Measurements from ENCODE around the gene MUS81.
"Not testable (repeated sequence)": the region's sequence is repeated elsewhere in the genome, so short reads cannot be mapped to it uniquely, and the experiment has no call there.

Gene MUS81

GRCh38 chr11:65891219-65892136 lies 31.2 kb downstream of the MUS81 start:
- H3K4me3 ChIP-seq (ENCODE audit: low read depth, low read length): peak overlapping the region; percentile 73
- POLR2A ChIA-PET: interaction anchor here (0.7 to 8.7 kb wide), 13 partner anchors 8 to 233 kb away, joined by 3 to 136 read pairs (median 5); partner anchors contain the start of genes C11orf68, CFL1, DRAP1 and FOSL1
- CTCF ChIA-PET: interaction anchor here (0.9 to 33.3 kb wide), 7 partner anchors 9 to 88 kb away, joined by 3 to 1090 read pairs (median 20); partner anchors contain the start of genes C11orf68, CTSW, EFEMP2 and FOSL1
- TF ChIP-seq CTCF (IDR thresholded peaks at IDR 0.05; ENCODE audit: insufficient read depth, low read length, missing control alignments): peak; percentile 37
- DNase-seq (ENCODE audit: low read depth, low spot score): no peak

- H3K4me3 ChIP-seq (ENCODE audit: low read depth, low read length): peak overlapping the region; percentile 73
- ChIA-PET CTCF (interaction anchor here (2.5 to 33.3 kb wide), 5 partner anchors 7 to 87 kb away, joined by 7 to 1090 read pairs (median 17); partner anchors contain the start of genes FOSL1, MUS81 and SART1), POLR2A (interaction anchor here (1.7 to 8.7 kb wide), 6 partner anchors 8 to 90 kb away, joined by 6 to 136 read pairs (median 48); partner anchors contain the start of genes C11orf68, CFL1, DRAP1 and FOSL1)
- not testable (repeated sequence) for DNase-seq (ENCODE audit: low read depth, low spot score)
These were observed 31.9 kb downstream of the MUS81 start for GRCh38 chr11:65892137-65892540.

DNA sequence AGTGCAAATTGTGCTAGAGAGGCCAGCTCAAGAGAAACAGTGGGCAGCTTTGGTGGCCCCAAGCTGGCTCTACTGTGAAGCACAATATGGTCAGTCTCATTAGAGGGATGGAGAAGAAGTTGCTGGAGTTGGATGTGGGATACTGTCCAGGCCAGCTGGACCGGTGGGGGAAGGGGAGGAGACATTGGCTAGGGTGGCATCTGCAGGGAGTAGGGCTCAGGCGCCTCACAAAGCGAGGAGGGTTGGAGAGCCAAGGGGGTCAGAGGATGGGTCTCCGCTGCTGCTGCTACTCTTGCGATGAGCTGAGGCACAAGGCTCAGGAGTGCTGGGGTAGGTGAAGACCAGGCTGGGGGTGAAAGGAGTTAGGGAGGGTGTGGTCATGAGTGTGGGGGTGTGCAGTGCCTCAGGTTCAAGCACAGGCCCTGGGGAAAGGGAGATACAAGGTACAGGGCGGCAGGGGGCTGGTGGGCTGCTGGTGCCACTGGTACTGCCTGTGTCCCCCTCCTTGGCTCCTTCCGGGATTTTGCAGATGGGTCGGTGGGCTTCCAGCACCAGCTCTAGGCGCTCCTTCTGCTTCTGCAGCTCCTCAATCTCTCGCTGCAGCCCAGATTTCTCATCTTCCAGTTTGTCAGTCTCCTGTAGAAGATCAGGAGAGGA lies 32.6 kb downstream of the MUS81 start:
- ChIA-PET CTCF (interaction anchor here (1.4 to 33.3 kb wide), 6 partner anchors 8 to 86 kb away, joined by 3 to 1090 read pairs (median 14); partner anchors contain the start of genes FOSL1, MUS81 and SART1), POLR2A (interaction anchor here (5.4 to 8.7 kb wide), 3 partner anchors 7 to 25 kb away, joined by 29 to 136 read pairs (median 127); partner anchors contain the start of genes C11orf68, DRAP1 and FOSL1)
- DNase-seq (ENCODE audit: low read depth, low spot score): no peak
- H3K4me3 ChIP-seq (ENCODE audit: low read depth, low read length): peak overlapping the region; percentile 73
- TF ChIP-seq CTCF (IDR thresholded peaks at IDR 0.05; ENCODE audit: insufficient read depth, low read length, missing control alignments): no peak

GRCh38 chr11:65894034-65894591 lies 33.9 kb downstream of the MUS81 start:
- DNase-seq (ENCODE audit: low read depth, low spot score): no peak
- POLR2A ChIA-PET: interaction anchor here (0.9 to 8.7 kb wide), 3 partner anchors 6 to 23 kb away, joined by 3 to 136 read pairs (median 127); partner anchors contain the start of genes C11orf68, DRAP1 and FOSL1

DNA sequence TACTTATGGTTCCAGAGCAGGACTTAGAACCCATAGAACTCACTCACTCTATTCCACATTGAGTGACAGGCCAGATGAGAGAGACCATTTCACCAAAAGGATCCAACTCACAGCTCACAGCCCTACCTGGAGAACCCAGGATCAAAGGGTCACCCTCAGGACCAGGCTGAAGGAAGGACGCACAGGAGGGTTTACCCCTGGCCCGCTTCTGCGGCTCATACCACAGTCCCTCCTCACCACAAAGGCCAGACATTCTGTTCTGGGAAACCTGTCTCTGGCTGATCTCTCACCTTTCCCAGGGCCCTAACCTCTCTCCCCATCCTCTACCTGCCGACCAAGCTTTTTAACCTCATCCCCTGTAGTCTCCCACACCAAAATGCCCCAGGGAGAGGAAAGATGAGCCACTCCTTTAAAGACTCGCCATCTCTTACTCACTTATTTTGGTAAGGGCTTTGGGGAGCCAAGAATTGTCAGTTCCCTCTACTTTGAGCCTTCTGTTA lies 35.3 kb downstream of the MUS81 start:
- CTCF ChIA-PET: interaction anchor here (0.9 to 33.3 kb wide), 7 partner anchors 5 to 150 kb away, joined by 3 to 1090 read pairs (median 5); partner anchors contain the start of genes CCDC85B, FIBP, FOSL1 and SART1
- no peak overlapping the region for H3K4me3 ChIP-seq (ENCODE audit: low read depth, low read length)
- POLR2A ChIA-PET: interaction anchor here (0.7 to 3.9 kb wide), 2 partner anchors 16 to 19 kb away, joined by 3 to 37 read pairs; no protein-coding TSS in a partner anchor
- DNase-seq (ENCODE audit: low read depth, low spot score): no peak
- no peak for TF ChIP-seq CTCF (IDR thresholded peaks at IDR 0.05; ENCODE audit: insufficient read depth, low read length, missing control alignments)

More at GRCh38 chr11:65894034-65894591, 33.9 kb downstream of the MUS81 start:
- TF ChIP-seq CTCF (IDR thresholded peaks at IDR 0.05; ENCODE audit: insufficient read depth, low read length, missing control alignments): no peak
- CTCF ChIA-PET: interaction anchor here (1.2 to 33.3 kb wide), 6 partner anchors 9 to 85 kb away, joined by 3 to 1090 read pairs (median 10); partner anchors contain the start of genes FOSL1 and SART1
- peak overlapping the region; percentile 8; the same call in 1 of the 2 replicates for H3K4me3 ChIP-seq (ENCODE audit: low read depth, low read length)

Measured in AG04449 (cell line).